Cardiac fibroblast (primary cell): Measurements from ENCODE around the gene INSIG2.

Experiments used
- DNase-seq, 2 donors: peaks; one replicate each; pipeline versions ENCODE4 v3.0.0 to v3.0.0-alpha.2; 2010; ENCODE audit warnings: low read depth in 2 of 2
- H3K4me3 ChIP-seq, 2 donors: replicated peaks in 1 of 2; 1 replicate in 1 of 2; 2 replicates in 1 of 2; pipeline ENCODE4 v1.5.1; 2011; ENCODE audit warnings: low read depth in 2 of 2, low read length in 2 of 2, mild to moderate bottlenecking in 2 of 2, moderate library complexity in 1 of 2
- CTCF ChIP-seq: IDR thresholded peaks from one replicate; pipeline ENCODE4 v1.5.1; 2011; ENCODE audit warnings: low read depth, mild to moderate bottlenecking, low read length, inconsistent platforms

INSIG2 gene

GRCh38 chr2:118119761-118120400, 31.6 kb downstream of the INSIG2 start:
- peak in 1 of 2 donors; percentile 6 for DNase-seq
- H3K4me3 ChIP-seq: no peak overlapping the region
- TF ChIP-seq CTCF: no peak

GRCh38 chr2:118120401-118120780, 32.1 kb downstream of the INSIG2 start:
- DNase-seq: no peak
- no peak for TF ChIP-seq CTCF
- no peak overlapping the region for H3K4me3 ChIP-seq

GRCh38 chr2:118121101-118121500, 32.8 kb downstream of the INSIG2 start:
- no peak for TF ChIP-seq CTCF
- DNase-seq: peak in 1 of 2 donors; percentile 8
- H3K4me3 ChIP-seq: no peak overlapping the region

- H3K4me3 ChIP-seq: no peak overlapping the region
- TF ChIP-seq CTCF: no peak
- DNase-seq: no peak
Measured at GRCh38 chr2:118121986-118122524, 33.8 kb downstream of the INSIG2 start.

- no peak for TF ChIP-seq CTCF
- DNase-seq: peak; percentile 5 to 11
- no peak overlapping the region for H3K4me3 ChIP-seq
Measured at GRCh38 chr2:118122594-118123281, 34.5 kb downstream of the INSIG2 start.

GRCh38 chr2:118123561-118124232, 35.4 kb downstream of the INSIG2 start:
- peak; percentile 75 to 83 for DNase-seq
- TF ChIP-seq CTCF: no peak

More at GRCh38 chr2:118123561-118124232, 35.4 kb downstream of the INSIG2 start:
- H3K4me3 ChIP-seq: no peak overlapping the region
